Endodermal cell (in vitro differentiated cells): ENCODE data around the gene TAF1B. TPM values are rescaled to one million over a fixed set of nuclear protein-coding genes. Genes with fewer than 3 reads are reported as not detected.
A peak's percentile ranks its signal among the peaks of the same experiment; 100 is the strongest.

Experiments
- DNase-seq: peaks from one replicate; pipeline ENCODE4 v3.0.0-alpha.2; 2017
- H3K27ac ChIP-seq: 2 replicates; pipeline ENCODE4 v1.5.1; 2013; ENCODE audit warnings: mild to moderate bottlenecking, low read depth, low read length, moderate library complexity
- H3K27me3 ChIP-seq: 2 replicates; pipeline ENCODE4 v1.6.1; 2013; ENCODE audit warnings: mild to moderate bottlenecking, low read length, moderate library complexity; ENCODE audit not compliant: insufficient read depth, control insufficient read depth, poor library complexity, severe bottlenecking
- H3K36me3 ChIP-seq: 2 replicates; pipeline ENCODE4 v1.7.0; 2013; ENCODE audit warnings: mild to moderate bottlenecking, low read length, moderate library complexity; ENCODE audit not compliant: control insufficient read depth, insufficient read depth
- H3K4me1 ChIP-seq: one replicate; pipeline ENCODE4 v1.7.0; 2013; ENCODE audit warnings: low read length; ENCODE audit not compliant: control insufficient read depth, insufficient read depth
- H3K4me3 ChIP-seq: 2 replicates; pipeline ENCODE4 v1.5.1; 2013; ENCODE audit warnings: mild to moderate bottlenecking, low read length, moderate library complexity
- H3K9ac ChIP-seq: 2 replicates; pipeline ENCODE4 v1.6.1; 2013; ENCODE audit warnings: mild to moderate bottlenecking, low read length, moderate library complexity; ENCODE audit not compliant: poor library complexity, severe bottlenecking; ENCODE audit errors: extremely low read depth
- H3K9me3 ChIP-seq: 2 replicates; pipeline ENCODE4 v1.6.1; 2013; ENCODE audit warnings: mild to moderate bottlenecking, low read length, moderate library complexity; ENCODE audit not compliant: control insufficient read depth
- H3K27ac Mint-ChIP-seq: 2 replicates; pipeline ENCODE4 v1.8.0; 2020; ENCODE audit warnings: mixed read lengths
- H3K27me3 Mint-ChIP-seq: 2 replicates; pipeline ENCODE4 v1.8.0; 2021; ENCODE audit warnings: mild to moderate bottlenecking, mixed read lengths; ENCODE audit not compliant: insufficient read depth
- H3K36me3 Mint-ChIP-seq: 2 replicates; pipeline ENCODE4 v1.8.0; 2020; ENCODE audit warnings: low read depth, mixed read lengths
- H3K4me1 Mint-ChIP-seq: 2 replicates; pipeline ENCODE4 v1.8.0; 2020; ENCODE audit warnings: mixed read lengths
- H3K4me3 Mint-ChIP-seq: 2 replicates; pipeline ENCODE4 v1.8.0; 2020; ENCODE audit warnings: mild to moderate bottlenecking, moderate library complexity, mixed read lengths
- H3K9me3 Mint-ChIP-seq: 2 replicates; pipeline ENCODE4 v1.8.0; 2020; ENCODE audit warnings: mild to moderate bottlenecking, mixed read lengths
- WGBS, 2 experiments: methylation state at CpG; one replicate each; pipeline versions ENCODE4 v1.1.5 to v1.1.7; 2013; ENCODE audit warnings: missing lambda C conversion rate in 2 of 2, mixed read lengths in 1 of 2; ENCODE audit not compliant: insufficient coverage in 1 of 2, insufficient read length in 1 of 2; 5-methylcytosine and 5-hydroxymethylcytosine counted together
- total RNA-seq, 2 donors: library from RNA; stranded (reverse); fragmentation: NEBNext Ultra II Directional in 1 of 2; extraction: Animal tissue kit (Norgen Biotek cat#: 25700) in 1 of 2; gene quantifications; 2 replicates in 1 of 2; 3 replicates in 1 of 2; pipeline ENCODE4 v1.2.1, GENCODE V29; 2021
- TF ChIP-seq, protein P1 (sequence below): fragments of 200-600 bp; sonication (generic); conservative IDR thresholded peaks from 2 replicates; pipeline ENCODE4 v1.5.0; 2021; ENCODE audit warnings: antibody characterized with exemption, mild to moderate bottlenecking

The TAF1B gene
- total RNA-seq, 2 donors from 2014 or later, result 36.2 to 41.9 TPM

DNA sequence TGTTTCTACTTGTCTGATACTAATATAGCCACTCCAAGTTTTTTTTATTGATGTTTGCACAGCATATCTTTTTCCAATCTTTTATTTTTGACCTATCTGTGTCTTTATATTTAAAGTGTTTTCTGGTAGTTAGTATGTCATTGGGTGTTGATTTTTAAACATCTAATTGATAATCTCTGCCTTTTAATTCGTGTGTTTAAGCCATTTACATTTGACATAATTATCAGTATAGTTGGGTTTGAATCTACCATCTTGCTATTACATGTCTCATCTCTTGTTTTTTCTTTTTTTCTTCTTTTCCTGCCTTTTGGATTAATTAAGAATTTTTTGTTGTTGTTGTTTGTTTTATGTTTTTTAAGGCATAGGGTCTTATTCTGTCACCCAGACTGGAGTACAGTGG is 44.2 kb downstream of the TAF1B start:
- no peak overlapping the region for H3K27ac Mint-ChIP-seq
- peaks cover 2% of the 10 kb centered on the region for H3K4me1 Mint-ChIP-seq
- H3K9me3 ChIP-seq, result peaks cover 23% of the 10 kb centered on the region
- H3K36me3 Mint-ChIP-seq, result peaks cover 55% of the 10 kb centered on the region
- no peak overlapping the region for H3K4me3 Mint-ChIP-seq
- H3K27ac ChIP-seq, result no peak overlapping the region
- H3K27me3 Mint-ChIP-seq, result no peaks in the 10 kb centered on the region
- no peaks in the 10 kb centered on the region for H3K27me3 ChIP-seq
- peaks cover 61% of the 10 kb centered on the region for H3K36me3 ChIP-seq
- H3K9ac ChIP-seq, result no peak overlapping the region
- TF ChIP-seq, protein P1, sequence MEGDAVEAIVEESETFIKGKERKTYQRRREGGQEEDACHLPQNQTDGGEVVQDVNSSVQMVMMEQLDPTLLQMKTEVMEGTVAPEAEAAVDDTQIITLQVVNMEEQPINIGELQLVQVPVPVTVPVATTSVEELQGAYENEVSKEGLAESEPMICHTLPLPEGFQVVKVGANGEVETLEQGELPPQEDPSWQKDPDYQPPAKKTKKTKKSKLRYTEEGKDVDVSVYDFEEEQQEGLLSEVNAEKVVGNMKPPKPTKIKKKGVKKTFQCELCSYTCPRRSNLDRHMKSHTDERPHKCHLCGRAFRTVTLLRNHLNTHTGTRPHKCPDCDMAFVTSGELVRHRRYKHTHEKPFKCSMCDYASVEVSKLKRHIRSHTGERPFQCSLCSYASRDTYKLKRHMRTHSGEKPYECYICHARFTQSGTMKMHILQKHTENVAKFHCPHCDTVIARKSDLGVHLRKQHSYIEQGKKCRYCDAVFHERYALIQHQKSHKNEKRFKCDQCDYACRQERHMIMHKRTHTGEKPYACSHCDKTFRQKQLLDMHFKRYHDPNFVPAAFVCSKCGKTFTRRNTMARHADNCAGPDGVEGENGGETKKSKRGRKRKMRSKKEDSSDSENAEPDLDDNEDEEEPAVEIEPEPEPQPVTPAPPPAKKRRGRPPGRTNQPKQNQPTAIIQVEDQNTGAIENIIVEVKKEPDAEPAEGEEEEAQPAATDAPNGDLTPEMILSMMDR, result no peak
- no peak overlapping the region for H3K4me3 ChIP-seq
- H3K4me1 ChIP-seq, result no peaks in the 10 kb centered on the region
- peaks cover 14% of the 10 kb centered on the region for H3K9me3 Mint-ChIP-seq
- no peak for DNase-seq
- WGBS, 2 experiments, result 100% methylated on average over 1 of the region's 1 CpG; no CpG with 5 or more reads in 1 of the 2 experiments

DNA sequence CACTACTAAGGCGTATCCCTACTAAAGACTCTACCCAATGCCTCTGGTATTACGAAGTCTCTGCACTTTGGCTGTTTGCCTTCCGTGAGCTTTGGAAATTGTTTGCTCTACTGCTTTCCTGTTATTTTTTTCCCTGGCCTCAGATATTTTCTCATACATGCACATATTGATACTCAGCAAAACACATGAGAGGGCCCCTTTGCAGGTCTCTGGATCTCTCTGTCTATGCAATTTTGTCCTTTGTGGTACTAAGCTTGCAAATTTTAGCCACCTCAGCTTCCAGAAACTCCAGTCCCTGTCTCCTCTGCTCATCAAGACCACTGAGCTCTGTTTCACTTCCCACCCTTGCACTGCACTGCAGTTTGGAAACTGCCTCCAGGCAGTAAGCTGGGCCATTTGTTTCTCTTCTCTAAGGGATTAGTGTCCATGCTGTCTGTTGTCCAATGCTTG is 46.6 kb downstream of the TAF1B start:
- no peaks in the 10 kb centered on the region for H3K27me3 ChIP-seq
- no peak overlapping the region for H3K4me3 ChIP-seq
- H3K9me3 ChIP-seq, result peaks cover 23% of the 10 kb centered on the region
- 61 to 100% methylated on average over 2 to 3 of the region's 3 CpGs for WGBS, 2 experiments
- H3K27ac ChIP-seq, result peak overlapping the region; percentile 54
- H3K9me3 Mint-ChIP-seq, result peaks cover 14% of the 10 kb centered on the region
- H3K36me3 Mint-ChIP-seq, result peaks cover 54% of the 10 kb centered on the region
- DNase-seq, result no peak
- TF ChIP-seq, protein P1, result no peak
- peaks cover 3% of the 10 kb centered on the region for H3K4me1 Mint-ChIP-seq
- no peaks in the 10 kb centered on the region for H3K27me3 Mint-ChIP-seq
- H3K4me1 ChIP-seq, result no peaks in the 10 kb centered on the region
- H3K4me3 Mint-ChIP-seq, result no peak overlapping the region
- no peak overlapping the region for H3K27ac Mint-ChIP-seq
- peaks cover 42% of the 10 kb centered on the region for H3K36me3 ChIP-seq
- H3K9ac ChIP-seq, result no peak overlapping the region

DNA sequence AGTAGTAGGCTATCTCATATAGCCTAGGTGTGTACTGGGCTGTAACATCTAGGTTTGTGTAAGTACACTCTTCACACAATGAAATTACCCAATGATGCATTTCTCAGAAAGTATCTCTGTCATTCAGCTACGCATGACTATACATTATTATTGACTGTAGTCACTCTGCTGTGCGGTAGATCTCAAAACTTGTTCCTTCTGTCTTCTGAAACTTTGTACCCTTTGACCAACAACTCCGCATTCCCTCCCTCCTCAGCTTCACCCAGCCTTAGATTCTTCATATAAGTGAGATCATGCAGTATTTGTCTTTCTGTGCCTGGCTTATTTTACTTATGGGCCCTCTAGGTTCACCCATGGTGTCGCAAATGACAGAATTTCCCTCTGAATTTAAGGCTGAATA is 49.0 kb downstream of the TAF1B start:
- Mint-ChIP-seq H3K27ac (no peak overlapping the region), H3K36me3 (peaks cover 31% of the 10 kb centered on the region), H3K4me1 (peaks cover 24% of the 10 kb centered on the region), H3K27me3 (no peaks in the 10 kb centered on the region), H3K4me3 (no peak overlapping the region), H3K9me3 (peaks cover 5% of the 10 kb centered on the region)
- H3K4me3 ChIP-seq, result no peak overlapping the region
- TF ChIP-seq, protein P1, result no peak
- peaks cover 18% of the 10 kb centered on the region for H3K36me3 ChIP-seq
- peaks cover 10% of the 10 kb centered on the region for H3K4me1 ChIP-seq
- 96% methylated on average over 4 of the region's 4 CpGs for WGBS, 2 experiments
- H3K27ac ChIP-seq, result no peak overlapping the region
- no peak for DNase-seq
- no peaks in the 10 kb centered on the region for H3K27me3 ChIP-seq
- H3K9me3 ChIP-seq, result peaks cover 6% of the 10 kb centered on the region
- no peak overlapping the region for H3K9ac ChIP-seq
